ENCODE measurements around the gene NPAS3. TPM values are rescaled to one million over a fixed set of nuclear protein-coding genes. Genes with fewer than 3 reads are reported as not detected.

NPAS3 gene
- total RNA-seq, 1 donor from 2014 or later = 2.5 TPM

GRCh38 chr14:33120341-33120740 lies 181.7 kb downstream of the NPAS3 start:
- Histone ChIP-seq H3K27me3 (ENCODE audit: low read depth) (no peaks in the 10 kb centered on the region), H3K4me1 (no peaks in the 10 kb centered on the region), H3K27ac (replicated peaks) (no peak overlapping the region), H3K36me3 (no peaks in the 10 kb centered on the region), H3K9me3 (replicated peaks) (no peaks in the 10 kb centered on the region), H3K4me3 (no peak overlapping the region)
- no peak for TF ChIP-seq CTCF (IDR thresholded peaks at IDR 0.05; ENCODE audit: borderline replicate concordance)
- DNase-seq = no peak
- intact Hi-C loops (cut with micrococcal nuclease) = no loop called here

DNA sequence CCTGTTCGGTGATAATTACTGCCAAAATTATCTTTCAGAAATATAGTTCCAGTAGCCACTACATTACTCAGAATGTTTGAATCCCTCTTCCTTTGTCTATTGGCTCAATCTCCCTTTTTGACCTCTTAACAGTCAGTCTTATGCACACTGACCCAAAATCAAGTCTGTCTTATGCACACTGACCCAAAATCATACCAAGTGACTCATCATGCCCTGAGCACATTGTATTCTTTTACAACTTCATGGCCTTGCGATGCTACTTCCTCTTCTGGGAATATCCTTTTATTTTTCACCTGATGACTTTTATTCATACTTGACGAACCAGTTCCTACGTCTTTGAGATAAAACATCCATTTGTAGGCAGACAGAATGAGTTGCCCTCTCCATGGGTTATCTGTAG lies 182.3 kb downstream of the NPAS3 start:
- no peaks in the 10 kb centered on the region for H3K27me3 ChIP-seq (ENCODE audit: low read depth)
- intact Hi-C loops (cut with micrococcal nuclease) = no loop called here
- H3K27ac ChIP-seq (replicated peaks) = no peak overlapping the region
- no peak for TF ChIP-seq CTCF (IDR thresholded peaks at IDR 0.05; ENCODE audit: borderline replicate concordance)
- no peak overlapping the region for H3K4me3 ChIP-seq
- H3K9me3 ChIP-seq (replicated peaks) = no peaks in the 10 kb centered on the region
- no peaks in the 10 kb centered on the region for H3K36me3 ChIP-seq
- DNase-seq = no peak
- no peaks in the 10 kb centered on the region for H3K4me1 ChIP-seq

GRCh38 chr14:33123281-33123680 lies 184.6 kb downstream of the NPAS3 start:
- Histone ChIP-seq H3K27me3 (ENCODE audit: low read depth) (no peaks in the 10 kb centered on the region), H3K4me3 (no peak overlapping the region), H3K36me3 (no peaks in the 10 kb centered on the region), H3K4me1 (no peaks in the 10 kb centered on the region), H3K9me3 (replicated peaks) (no peaks in the 10 kb centered on the region), H3K27ac (replicated peaks) (no peak overlapping the region)
- no peak for DNase-seq
- no peak for TF ChIP-seq CTCF (IDR thresholded peaks at IDR 0.05; ENCODE audit: borderline replicate concordance)
- intact Hi-C loops (cut with micrococcal nuclease) = no loop called here

GRCh38 chr14:33126433-33126832 lies 187.8 kb downstream of the NPAS3 start:
- Histone ChIP-seq H3K4me1 (no peaks in the 10 kb centered on the region), H3K36me3 (no peaks in the 10 kb centered on the region), H3K27me3 (ENCODE audit: low read depth) (no peaks in the 10 kb centered on the region), H3K27ac (replicated peaks) (no peak overlapping the region), H3K4me3 (no peak overlapping the region), H3K9me3 (replicated peaks) (no peaks in the 10 kb centered on the region)
- TF ChIP-seq CTCF (IDR thresholded peaks at IDR 0.05; ENCODE audit: borderline replicate concordance) = no peak
- intact Hi-C loops (cut with micrococcal nuclease) = no loop called here
- no peak for DNase-seq

DNA sequence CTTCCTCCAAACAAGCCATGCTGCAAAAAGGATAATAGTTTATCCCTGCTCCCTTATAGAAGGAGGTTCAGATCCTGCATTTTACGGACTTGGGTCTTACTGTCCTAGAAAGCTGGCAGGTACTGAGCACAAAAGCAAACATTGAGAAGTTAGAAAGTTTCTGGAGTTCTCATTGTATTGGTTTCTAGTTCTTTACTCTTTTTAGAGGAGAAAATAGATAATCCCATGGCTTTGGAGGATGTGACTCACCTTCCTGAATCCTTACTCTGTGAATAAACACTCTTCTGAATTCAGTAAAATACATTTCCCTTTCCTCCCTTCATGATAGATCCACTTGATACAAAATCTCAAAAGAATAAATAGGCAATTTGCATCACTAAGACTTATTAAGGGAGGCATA lies 188.9 kb downstream of the NPAS3 start:
- no peaks in the 10 kb centered on the region for H3K4me1 ChIP-seq
- no peak overlapping the region for H3K27ac ChIP-seq (replicated peaks)
- no peak for DNase-seq
- no peaks in the 10 kb centered on the region for H3K36me3 ChIP-seq
- no peak for TF ChIP-seq CTCF (IDR thresholded peaks at IDR 0.05; ENCODE audit: borderline replicate concordance)
- intact Hi-C loops (cut with micrococcal nuclease) = no loop called here
- H3K9me3 ChIP-seq (replicated peaks) = no peaks in the 10 kb centered on the region
- no peak overlapping the region for H3K4me3 ChIP-seq
- H3K27me3 ChIP-seq (ENCODE audit: low read depth) = no peaks in the 10 kb centered on the region

GRCh38 chr14:33131801-33132200 lies 193.1 kb downstream of the NPAS3 start:
- H3K9me3 ChIP-seq (replicated peaks) = no peaks in the 10 kb centered on the region
- intact Hi-C loops (cut with micrococcal nuclease) = no loop called here
- H3K36me3 ChIP-seq = no peaks in the 10 kb centered on the region
- H3K4me3 ChIP-seq = no peak overlapping the region
- no peaks in the 10 kb centered on the region for H3K27me3 ChIP-seq (ENCODE audit: low read depth)
- no peaks in the 10 kb centered on the region for H3K4me1 ChIP-seq
- H3K27ac ChIP-seq (replicated peaks) = no peak overlapping the region
- no peak for DNase-seq
- TF ChIP-seq CTCF (IDR thresholded peaks at IDR 0.05; ENCODE audit: borderline replicate concordance) = no peak
